GM18499 (cell line): ENCODE measurements around the gene OBSCN.

ENCODE experiments used
- ATAC-seq: cut with Tn5 transposase; IDR thresholded peaks from one replicate; pipeline ENCODE4 v1.9.1; 2021; ENCODE audit warnings: moderate number of reproducible peaks; ENCODE audit not compliant: insufficient read depth, unreplicated experiment

The OBSCN gene

GRCh38 chr1:228424685-228425660 is 217.1 kb downstream of the OBSCN start:
- ATAC-seq: no peak

- no peak for ATAC-seq
Measured at GRCh38 chr1:228426518-228427175, 218.8 kb downstream of the OBSCN start.

- no peak for ATAC-seq
Measured at GRCh38 chr1:228428412-228428811, 220.6 kb downstream of the OBSCN start.
